GM18951 (cell line): ENCODE results near the gene ST8SIA1.

Experiments
- POLR2A ChIP-seq: IDR thresholded peaks from 4 replicates; pipeline ENCODE4 v1.6.1; 2011; ENCODE audit warnings: mild to moderate bottlenecking; ENCODE audit not compliant: insufficient read length, insufficient read depth; ENCODE audit errors: extremely low read depth
- in situ Hi-C: fragments of 300-500 bp; cut with MboI; formaldehyde crosslinking; loops from one replicate; pipeline ENCODE4 v1.12.0; 2022; ENCODE audit warnings: low sequenced_read_pairs, mixed read lengths, inconsistent platforms; ENCODE audit not compliant: unreplicated experiment

Gene ST8SIA1

DNA sequence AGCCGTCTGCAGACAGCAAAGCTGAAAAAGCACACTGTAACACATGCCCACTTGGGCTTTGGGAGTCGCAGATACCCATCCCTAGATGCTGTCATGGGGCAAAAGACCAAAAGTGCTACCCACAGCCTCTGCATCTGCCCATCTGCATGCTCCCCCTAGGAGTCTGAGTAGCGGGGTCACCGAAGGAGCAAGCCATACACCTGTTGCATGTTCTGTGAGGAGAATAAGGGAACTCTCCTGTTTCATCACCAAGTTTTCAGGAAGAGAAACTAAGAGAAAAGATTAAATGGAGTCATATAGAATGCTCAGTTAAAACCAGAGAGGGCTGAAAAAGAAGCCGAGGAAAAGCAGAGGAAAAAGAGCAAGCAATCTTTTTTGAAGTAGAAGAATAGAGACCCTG, 13.7 kb upstream of the ST8SIA1 start:
- TF ChIP-seq POLR2A = no peak
- in situ Hi-C loops = no loop called here

GRCh38 chr12:22340143-22340542, 5.6 kb upstream of the ST8SIA1 start:
- no peak for TF ChIP-seq POLR2A
- in situ Hi-C loops = no loop called here

DNA sequence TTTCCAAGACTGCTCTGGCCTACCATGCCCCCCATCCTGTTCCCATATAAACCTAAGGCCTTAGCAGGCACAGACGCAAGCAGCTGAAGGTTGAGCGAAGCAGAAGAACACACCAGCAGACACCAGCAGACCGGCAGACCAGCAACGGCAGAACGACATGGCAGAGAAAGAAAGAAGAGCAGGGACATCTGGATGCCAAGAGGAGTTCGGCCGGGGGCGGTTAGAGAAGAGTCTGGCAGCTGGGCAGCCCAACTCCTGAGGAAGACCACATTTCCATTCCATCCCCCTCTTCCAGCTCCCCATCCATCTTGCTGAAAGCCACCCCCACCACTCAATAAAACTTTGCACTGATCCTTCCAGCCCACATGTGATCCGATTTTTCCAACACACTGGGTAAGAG, 5.2 kb upstream of the ST8SIA1 start:
- no peak for TF ChIP-seq POLR2A
- in situ Hi-C loops = no loop called here

- in situ Hi-C loops = no loop called here
- TF ChIP-seq POLR2A = no peak
These were observed 1.3 kb upstream of the ST8SIA1 start for GRCh38 chr12:22335794-22336166.

GRCh38 chr12:22333713-22334409, 646 bp downstream of the ST8SIA1 start:
- in situ Hi-C loops = no loop called here
- TF ChIP-seq POLR2A = no peak

DNA sequence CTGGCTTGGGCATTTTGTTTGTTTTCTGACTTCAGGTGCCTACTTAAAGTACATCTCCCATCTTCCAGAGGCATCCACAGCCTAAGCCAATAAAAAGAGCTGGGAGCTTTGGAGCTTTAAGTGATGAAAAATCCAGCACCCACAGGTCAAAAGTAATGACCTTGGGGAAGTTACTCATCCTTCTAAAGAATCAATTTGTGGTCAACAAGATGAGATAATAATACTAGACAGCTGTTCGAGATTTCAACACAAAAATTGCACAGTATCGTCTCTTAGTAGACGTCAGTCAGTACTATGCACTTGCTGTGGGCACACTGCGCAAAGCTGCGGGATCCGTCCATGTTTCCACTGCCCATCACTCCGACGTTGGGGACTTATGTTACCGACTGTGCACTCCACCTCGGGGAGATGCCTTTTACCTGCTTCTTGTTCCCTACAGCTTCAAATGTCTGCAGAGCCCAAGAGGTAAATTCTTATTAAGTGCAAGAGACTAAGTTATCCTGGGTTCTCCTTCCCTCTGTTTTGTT, 1.3 kb downstream of the ST8SIA1 start:
- no peak for TF ChIP-seq POLR2A
- in situ Hi-C loops = no loop called here

DNA sequence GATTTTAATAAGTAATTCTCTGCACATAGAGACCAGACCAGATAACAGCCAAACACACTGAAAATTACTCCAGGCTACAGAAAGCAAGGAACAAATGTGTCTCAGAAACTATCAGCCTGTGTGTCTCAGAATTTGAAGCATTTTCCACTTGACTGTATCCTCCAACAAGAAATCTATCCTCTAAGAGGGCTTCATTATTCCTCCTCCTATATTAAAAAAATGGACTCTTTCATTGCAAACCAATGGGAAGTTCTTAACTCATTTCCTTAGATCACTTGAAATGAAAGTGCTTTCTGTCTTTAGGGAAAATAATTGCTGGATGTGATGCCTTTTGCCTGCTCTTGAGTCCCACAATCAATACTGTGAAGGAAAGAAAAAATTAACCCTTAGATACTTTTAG, 2.3 kb downstream of the ST8SIA1 start:
- in situ Hi-C loops = no loop called here
- no peak for TF ChIP-seq POLR2A

GRCh38 chr12:22329621-22330020, 4.9 kb downstream of the ST8SIA1 start:
- in situ Hi-C loops = no loop called here

DNA sequence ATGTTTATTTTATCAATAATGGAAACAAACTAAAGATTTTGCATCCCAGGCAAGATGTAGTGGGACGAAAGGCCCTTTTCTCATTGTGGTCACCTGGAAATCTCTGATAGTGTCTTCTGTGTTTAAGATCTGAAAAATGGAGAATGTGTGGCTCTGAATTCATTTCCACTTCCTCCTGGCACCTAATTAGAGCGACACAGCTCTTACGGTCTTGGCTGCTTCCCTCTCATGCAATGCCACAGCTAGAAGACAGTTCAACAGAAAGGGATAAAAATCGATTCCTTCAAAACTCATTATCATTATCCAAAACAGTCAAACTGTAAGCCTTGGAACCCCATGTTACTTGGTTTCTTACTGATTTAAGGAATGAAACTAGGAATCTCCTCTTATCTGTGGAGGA, 9.3 kb downstream of the ST8SIA1 start:
- TF ChIP-seq POLR2A = no peak
- in situ Hi-C loops = no loop called here

More at GRCh38 chr12:22329621-22330020, 4.9 kb downstream of the ST8SIA1 start:
- no peak for TF ChIP-seq POLR2A

DNA sequence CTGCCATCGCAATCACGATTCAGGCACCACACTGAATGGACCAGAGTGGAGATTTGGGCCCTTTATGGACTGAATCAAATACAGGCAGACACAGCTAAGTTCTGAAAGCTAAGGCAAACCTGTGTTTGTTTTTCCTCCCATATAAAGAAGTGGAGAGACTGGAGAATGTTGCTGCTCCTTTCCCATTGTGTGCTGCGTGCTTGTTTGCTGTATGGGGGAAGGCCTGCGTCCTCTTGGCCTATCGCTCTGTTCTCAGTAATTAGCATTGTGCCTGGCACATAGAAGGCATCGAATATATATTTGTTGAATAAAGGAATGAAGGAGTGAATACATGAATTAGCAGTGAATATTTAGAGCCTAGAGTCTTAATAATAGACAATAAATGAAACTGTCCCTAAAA, 12.4 kb downstream of the ST8SIA1 start:
- no peak for TF ChIP-seq POLR2A
- in situ Hi-C loops = no loop called here

DNA sequence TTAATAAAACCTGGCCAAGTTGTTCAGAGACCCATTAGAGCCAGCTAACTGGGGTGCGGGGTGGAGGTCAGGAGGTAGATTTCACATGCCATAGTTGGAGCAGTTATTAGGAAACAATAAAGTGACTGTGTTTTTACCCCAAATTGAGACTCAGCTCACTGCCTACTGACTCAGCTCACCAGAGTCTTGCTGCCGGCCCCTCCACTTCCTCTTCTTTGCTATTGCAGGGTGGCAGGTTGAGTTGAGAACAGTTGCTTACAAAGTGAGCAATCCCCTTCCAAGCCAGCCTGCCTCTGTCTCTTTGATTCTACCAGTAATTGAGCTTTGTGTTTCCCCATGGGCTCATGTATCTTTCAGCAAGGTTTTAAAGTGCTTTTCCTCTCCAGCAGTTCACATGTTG, 12.9 kb downstream of the ST8SIA1 start:
- in situ Hi-C loops = no loop called here
- no peak for TF ChIP-seq POLR2A

DNA sequence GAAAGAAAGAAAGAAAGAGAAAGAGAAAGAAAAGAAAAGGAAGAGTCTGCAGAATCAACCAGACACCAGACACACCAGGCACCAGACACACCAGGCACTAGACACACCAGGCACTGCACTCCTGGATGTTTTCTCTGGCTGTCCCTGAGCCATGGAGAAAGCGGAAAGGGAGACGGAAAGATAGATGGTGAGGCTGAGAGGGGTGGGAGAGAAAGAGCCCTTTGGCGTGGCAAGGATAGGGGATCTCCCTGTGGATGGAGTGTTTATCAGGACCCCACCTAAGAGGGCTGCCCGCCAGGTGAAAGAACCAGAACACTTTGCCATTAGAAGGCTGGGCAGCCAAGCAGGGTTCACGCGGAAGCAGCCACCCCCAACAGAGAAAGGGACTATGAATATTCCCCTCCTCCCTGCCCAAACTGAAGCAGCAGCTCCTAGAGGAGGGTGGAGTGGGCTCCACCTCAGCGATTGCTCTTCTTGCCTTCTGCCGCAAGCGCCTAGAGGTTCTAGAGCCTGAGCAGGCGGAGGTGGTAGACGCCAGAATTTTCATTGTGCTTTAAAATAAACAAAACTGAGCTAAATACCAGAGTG, 13.4 kb downstream of the ST8SIA1 start:
- in situ Hi-C loops = no loop called here
- no peak for TF ChIP-seq POLR2A

DNA sequence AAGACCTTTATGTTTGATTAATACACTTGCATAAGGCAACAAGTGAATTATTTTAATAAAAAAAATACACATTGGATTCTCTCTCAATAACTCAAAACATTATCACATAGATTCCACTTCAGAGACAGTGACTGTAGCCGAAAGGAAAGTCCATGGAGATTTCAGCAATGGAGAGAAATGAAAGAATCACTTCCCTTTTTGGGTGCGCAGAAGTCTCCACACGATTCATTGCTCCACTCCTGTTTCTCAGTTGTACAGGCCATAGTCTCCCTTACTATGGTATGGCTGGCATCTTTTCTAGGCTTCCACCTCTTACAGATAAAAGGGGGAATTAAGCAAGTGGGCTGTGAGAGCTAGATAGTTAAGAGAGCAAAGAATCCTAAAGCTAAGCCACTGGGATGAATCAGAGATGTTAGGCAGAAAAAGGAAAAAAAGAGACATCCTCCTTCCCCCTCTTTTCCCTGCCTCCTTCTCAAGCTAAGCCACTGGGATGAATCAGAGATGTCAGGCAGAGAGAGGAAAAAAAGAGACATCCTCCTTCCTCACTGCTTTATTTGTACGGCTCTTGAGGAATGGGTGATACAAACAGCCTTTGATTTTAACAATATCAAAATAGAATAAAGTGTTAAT, 16.3 kb downstream of the ST8SIA1 start:
- in situ Hi-C loops = no loop called here

DNA sequence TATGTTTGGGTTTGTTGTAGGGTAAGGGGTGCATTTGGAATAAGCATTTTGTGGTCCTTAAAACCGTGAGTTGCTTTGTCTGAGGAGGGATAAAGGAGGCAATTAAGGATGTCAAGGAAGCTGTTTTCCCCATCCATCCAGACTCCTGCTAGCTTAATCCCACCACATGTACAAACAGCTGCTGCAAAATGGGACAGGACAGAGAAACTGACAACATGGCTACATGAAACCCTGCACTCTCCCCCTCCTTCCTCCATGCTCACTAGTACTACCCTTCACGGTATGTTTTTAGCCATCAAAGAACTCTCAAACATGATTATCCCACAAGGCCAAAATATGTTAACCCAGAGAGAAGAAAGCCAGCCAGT, 20.6 kb downstream of the ST8SIA1 start:
- in situ Hi-C loops = no loop called here
- TF ChIP-seq POLR2A = no peak

More for the DNA sequence above, 16.3 kb downstream of the ST8SIA1 start:
- TF ChIP-seq POLR2A = no peak
